GM12891 (cell line): ENCODE data around the gene SLC25A17.
"Not testable (repeated sequence)": the region's sequence is repeated elsewhere in the genome, so short reads cannot be mapped to it uniquely, and the experiment has no call there.

Experiments
- DNase-seq: peaks from one replicate; pipeline ENCODE4 v3.0.0; 2011; ENCODE audit warnings: low spot score; ENCODE audit not compliant: insufficient read length
- FAIRE-seq: peaks from 2 replicates; lab custom pipeline; 2011; peaks lifted over from hg19 to GRCh38; lab: Jason Lieb, UNC
- PAX5 ChIP-seq: IDR thresholded peaks from 2 replicates; pipeline ENCODE4 v1.6.1; 2011; ENCODE audit warnings: low read length, moderate library complexity, mild to moderate bottlenecking; ENCODE audit not compliant: insufficient read depth, severe bottlenecking
- POLR2A ChIP-seq: IDR thresholded peaks from 2 replicates; pipeline ENCODE4 v1.6.1; 2011; ENCODE audit warnings: low read depth, low read length, control low read depth
- POLR2AphosphoS5 ChIP-seq: IDR thresholded peaks from 2 replicates; pipeline ENCODE4 v1.6.1; 2011; ENCODE audit warnings: low read depth, low read length, control low read depth
- POU2F2 ChIP-seq: IDR thresholded peaks from 2 replicates; pipeline ENCODE4 v1.6.1; 2011; ENCODE audit warnings: low read depth, mild to moderate bottlenecking, control low read depth, low read length, moderate library complexity
- SPI1 ChIP-seq: IDR thresholded peaks from 2 replicates; pipeline ENCODE4 v1.6.1; 2011; ENCODE audit warnings: low read depth, low read length, control low read depth
- TAF1 ChIP-seq: IDR thresholded peaks from 2 replicates; pipeline ENCODE4 v1.6.1; 2011; ENCODE audit warnings: low read depth, low read length, control low read depth

SLC25A17 gene

GRCh38 chr22:40727070-40727963, 91.8 kb downstream of the SLC25A17 start:
- TF ChIP-seq PAX5 (no peak), POLR2AphosphoS5 (no peak), SPI1 (no peak), POLR2A (no peak), TAF1 (no peak), POU2F2 (no peak)
- no peak for FAIRE-seq
- DNase-seq: no peak

- TF ChIP-seq POLR2A: no peak
- no peak for TF ChIP-seq TAF1
- TF ChIP-seq SPI1: no peak
- no peak for TF ChIP-seq PAX5
- TF ChIP-seq POU2F2: no peak
- TF ChIP-seq POLR2AphosphoS5: no peak
- FAIRE-seq (no peak), DNase-seq (no peak)
Observed at GRCh38 chr22:40726514-40726913, 92.6 kb downstream of the SLC25A17 start.

- no peak for TF ChIP-seq SPI1
- TF ChIP-seq POU2F2: no peak
- TF ChIP-seq PAX5: no peak
- no peak for TF ChIP-seq POLR2AphosphoS5
- TF ChIP-seq TAF1: no peak
- no peak for TF ChIP-seq POLR2A
- FAIRE-seq: no peak
- DNase-seq: no peak
Observed at GRCh38 chr22:40723396-40723933, 95.7 kb downstream of the SLC25A17 start.

- no peak for TF ChIP-seq SPI1
- TF ChIP-seq TAF1: no peak
- no peak for TF ChIP-seq POLR2A
- TF ChIP-seq POU2F2: no peak
- no peak for TF ChIP-seq POLR2AphosphoS5
- no peak for TF ChIP-seq PAX5
- DNase-seq (no peak), FAIRE-seq (no peak)
Observed at GRCh38 chr22:40721266-40721665, 97.9 kb downstream of the SLC25A17 start.

- TF ChIP-seq POLR2AphosphoS5 (no peak), PAX5 (no peak), TAF1 (no peak), SPI1 (no peak)
- no peak for DNase-seq
- FAIRE-seq: no peak
Observed at GRCh38 chr22:40720538-40721256, 98.4 kb downstream of the SLC25A17 start.

GRCh38 chr22:40720156-40720537, 99.0 kb downstream of the SLC25A17 start:
- DNase-seq, FAIRE-seq: not testable (repeated sequence)
